ENCODE data around the gene AP4B1.

DNA sequence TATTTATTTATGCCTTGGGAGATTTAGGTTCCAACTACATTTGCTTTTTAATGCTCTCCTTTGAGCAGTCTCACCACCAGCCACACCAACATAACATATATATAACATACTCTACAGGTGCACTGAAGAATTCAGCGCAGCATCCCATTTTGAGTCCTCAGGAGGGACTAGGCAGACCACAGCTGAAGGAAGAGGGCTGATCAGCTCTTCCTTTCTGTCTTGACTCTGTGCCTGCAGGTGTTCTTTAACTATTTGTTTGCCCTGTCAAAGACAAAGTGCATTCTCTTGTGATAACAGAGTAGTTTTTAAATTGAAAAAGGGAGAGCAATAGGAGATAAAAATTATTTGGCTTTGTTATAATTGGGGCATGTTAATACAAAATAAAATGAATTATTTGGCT lies 41.5 kb upstream of the AP4B1 start:
- TF ChIP-seq REST (IDR thresholded peaks at IDR 0.05; ENCODE audit: insufficient replicate concordance, low read depth), result no peak
- TF ChIP-seq, protein P1, sequence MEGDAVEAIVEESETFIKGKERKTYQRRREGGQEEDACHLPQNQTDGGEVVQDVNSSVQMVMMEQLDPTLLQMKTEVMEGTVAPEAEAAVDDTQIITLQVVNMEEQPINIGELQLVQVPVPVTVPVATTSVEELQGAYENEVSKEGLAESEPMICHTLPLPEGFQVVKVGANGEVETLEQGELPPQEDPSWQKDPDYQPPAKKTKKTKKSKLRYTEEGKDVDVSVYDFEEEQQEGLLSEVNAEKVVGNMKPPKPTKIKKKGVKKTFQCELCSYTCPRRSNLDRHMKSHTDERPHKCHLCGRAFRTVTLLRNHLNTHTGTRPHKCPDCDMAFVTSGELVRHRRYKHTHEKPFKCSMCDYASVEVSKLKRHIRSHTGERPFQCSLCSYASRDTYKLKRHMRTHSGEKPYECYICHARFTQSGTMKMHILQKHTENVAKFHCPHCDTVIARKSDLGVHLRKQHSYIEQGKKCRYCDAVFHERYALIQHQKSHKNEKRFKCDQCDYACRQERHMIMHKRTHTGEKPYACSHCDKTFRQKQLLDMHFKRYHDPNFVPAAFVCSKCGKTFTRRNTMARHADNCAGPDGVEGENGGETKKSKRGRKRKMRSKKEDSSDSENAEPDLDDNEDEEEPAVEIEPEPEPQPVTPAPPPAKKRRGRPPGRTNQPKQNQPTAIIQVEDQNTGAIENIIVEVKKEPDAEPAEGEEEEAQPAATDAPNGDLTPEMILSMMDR (IDR thresholded peaks at IDR 0.05; ENCODE audit: insufficient read depth, low read length), result no peak
- TF ChIP-seq POLR2AphosphoS5 (IDR thresholded peaks at IDR 0.05; ENCODE audit: low read depth), result no peak

Data from HL-60 (cell line).